Stimulated activated CD4-positive, alpha-beta T cell treated with anti-CD3 and anti-CD28 coated beads, Interleukin-4, amount 100 ng/mL, for 24 hours (primary cell): Measurements from ENCODE around the gene TET1.
A peak's percentile ranks its signal among the peaks of the same experiment; 100 is the strongest.
"Not testable (repeated sequence)": the region's sequence is repeated elsewhere in the genome, so short reads cannot be mapped to it uniquely, and the experiment has no call there.

ENCODE experiments used
- DNase-seq: peaks from one replicate; pipeline ENCODE4 v3.0.0-alpha.2; 2020

Gene TET1

DNA sequence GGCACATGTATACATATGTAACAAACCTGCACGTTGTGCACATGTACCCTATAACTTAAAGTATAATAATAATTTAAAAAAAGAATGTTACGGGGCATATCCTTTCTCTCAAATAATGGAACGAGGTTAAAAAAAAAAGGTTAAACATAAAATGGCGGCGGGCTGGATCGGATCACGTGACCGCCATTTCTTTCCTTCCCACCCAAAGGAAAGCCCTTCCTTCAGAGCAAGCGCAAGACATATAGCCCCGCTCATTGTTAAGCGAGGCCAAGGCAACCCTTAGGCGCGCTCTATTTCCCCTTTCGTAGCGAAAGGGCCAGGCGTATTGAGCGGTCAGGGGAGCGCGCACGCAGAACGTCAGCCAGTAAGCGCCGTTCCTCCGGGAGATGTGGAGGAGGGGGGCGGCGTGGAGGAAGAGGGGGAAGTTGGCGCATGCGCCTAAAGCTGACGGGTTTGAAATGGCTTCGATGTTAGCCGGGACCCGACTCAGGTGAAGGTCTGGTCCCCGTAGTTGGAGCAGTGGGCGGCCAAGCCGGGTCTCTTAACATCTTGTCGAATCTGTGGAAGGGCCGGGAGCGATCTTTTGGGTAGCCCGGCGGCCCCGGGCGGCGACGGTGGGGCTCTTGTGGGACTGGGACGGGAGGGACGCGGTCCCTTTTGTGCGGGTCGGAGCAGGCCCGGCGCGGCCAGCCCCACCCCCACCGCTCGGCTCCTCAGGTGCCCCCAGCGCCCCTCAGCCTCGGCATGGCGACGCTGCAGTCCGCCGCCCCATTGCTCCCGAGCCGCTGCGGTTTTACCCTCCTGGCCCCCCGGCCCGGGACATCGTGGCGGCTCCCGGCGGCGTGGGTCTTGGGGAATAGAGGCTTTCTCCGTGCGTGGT lies 160.9 kb downstream of the TET1 start, which contains the start of gene CCAR1:
Gene CCAR1 (plus strand): TSS at position 447 of the 880 bp plus-strand sequence. CDS start 1,266 bp downstream, outside the sequence.
- peak; percentile 98 for DNase-seq

DNA sequence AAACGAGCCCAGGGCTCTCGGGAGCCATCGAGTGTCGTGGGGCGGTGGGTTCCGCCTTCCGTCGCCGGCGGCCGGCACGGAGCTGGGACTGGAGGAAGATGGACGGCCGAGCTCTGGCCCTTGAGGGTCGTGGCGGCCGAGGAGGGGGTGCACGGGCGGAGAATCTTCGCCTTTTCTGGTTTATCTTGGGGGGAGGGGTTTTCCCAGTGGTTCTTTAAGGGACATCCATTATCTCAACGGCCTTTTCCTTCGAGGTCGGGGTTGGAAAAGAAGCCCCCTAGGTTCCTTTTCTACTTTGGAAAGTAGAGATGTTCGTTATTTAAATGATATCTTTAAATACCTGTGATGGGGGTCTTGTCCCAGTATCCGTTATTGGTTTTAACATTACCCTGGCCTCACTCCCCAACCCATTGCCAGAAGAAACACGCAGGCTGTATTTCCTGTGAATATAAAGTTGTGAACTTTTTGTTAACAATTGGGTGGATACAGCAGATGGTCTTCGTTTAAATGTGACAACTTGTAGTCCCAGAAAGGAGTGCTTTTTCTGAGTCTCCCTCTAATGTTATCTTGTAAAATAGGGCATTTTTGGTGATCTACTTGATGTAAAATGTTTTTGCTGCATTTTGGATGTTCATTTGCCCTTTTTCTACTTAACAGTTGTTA lies 161.7 kb downstream of the TET1 start:
- DNase-seq = no peak

DNA sequence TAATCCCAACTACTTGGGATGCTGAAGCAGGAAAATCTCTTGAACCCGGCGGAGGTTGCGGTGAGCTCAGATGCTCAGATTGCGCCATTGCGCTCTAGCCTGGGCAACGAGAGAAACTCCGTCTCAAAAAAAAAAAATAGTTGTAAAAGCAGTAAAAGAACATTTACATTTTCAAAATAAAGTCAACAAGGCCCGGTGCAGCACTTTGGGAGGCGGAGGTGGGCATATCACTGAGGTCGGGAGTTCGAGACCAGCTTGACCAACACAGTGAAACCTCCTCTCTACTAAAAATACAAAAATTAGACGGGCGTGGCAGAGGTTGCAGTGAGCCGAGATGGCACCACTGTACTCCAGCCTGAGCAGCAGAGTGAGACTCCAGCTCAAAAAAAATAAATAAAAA lies 164.9 kb downstream of the TET1 start:
- no peak for DNase-seq

DNA sequence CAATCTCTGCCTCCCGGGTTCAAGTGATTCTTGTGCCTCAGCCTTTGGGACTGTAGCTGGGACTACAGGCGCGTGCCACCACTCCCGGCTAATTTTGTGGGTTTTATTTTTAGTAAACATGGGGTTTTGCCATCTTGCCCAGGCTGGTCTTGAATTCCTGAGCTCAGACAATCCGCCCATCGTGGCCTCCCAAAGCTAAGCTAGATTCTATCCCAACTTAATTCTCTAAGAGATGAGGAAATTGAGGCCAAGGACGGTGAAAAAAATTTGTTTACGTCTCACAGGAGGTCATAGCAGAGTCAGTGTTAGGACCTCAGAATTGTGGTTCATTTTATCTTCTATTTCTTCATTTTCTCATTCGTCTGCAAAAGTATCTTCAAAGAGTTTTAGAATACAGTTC lies 167.0 kb downstream of the TET1 start:
- no peak for DNase-seq

DNA sequence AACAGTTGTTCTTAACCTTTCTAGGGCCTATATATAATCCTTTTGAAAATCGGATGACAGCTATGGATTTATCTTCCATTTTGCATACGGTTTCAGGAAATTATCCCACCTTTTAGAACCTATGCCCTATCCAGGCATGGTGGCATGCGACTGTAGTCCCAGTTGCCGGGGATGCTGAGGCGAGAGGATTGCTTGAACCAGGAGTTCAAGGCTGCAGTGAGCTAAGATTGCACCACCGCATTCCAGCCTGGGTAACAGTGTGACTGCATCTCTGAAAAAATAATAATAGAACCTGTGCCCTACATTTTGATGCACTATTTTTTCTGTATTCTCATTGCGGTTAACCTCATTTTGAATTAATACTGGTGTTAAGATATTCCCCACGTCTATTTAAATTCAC lies 172.5 kb downstream of the TET1 start:
- no peak for DNase-seq

DNA sequence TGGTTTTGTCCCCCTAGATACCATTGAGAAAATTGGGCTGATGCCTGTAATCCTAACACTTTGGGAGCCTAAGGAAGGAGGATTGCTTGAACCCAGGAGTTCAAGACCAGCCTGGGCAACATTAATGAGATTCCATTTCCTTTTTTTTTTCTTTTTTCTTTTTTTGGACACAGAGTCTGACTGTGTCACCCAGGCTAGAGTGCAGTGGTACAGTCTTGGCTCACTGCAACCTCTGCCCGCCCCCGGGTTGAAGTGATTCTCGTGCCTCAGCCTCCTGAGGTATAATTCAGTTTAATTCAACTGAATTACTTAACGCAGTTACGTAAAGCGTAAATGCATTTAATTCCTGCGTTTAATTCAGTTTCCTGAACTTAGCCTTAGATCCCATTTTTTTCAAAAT lies 174.2 kb downstream of the TET1 start:
- DNase-seq = no peak

DNA sequence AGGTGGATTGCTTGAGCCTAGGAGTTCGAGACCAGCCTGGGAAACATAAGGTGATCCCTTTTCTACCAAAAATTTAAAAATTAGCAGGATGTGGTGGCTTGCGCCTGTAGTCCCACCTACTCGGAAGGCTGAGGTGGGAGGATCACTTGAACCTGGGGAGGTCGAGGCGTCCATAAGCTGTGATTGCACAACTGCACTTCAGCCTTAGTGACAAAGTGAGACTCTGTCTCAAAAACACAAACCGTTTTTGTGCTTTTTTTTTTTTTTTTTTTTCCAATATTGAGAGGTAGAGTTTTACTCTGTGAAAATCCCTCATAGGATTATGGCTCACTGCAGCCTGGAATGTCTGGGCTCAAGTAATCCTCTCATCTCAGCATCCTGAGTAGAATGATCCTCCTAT lies 175.0 kb downstream of the TET1 start:
- no peak for DNase-seq

DNA sequence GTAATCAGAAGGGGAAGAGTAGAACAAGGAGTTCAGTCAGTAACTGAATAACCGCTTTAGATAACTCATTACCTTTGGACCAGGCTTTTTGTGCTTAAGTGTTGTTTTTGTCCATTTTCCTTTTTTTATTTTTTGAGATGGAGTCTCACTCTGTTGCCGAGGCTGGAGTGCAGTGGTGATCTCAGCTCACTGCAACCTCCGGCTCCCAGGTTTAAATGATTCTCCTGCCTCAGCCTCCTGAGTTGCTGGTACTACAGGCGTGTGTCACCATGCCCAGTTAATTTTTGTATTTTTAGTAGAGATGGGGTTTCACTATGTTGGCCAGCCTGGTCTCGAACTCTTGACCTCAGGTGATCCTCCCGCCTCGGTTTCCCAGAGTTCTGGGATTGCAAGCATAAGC lies 175.6 kb downstream of the TET1 start:
- DNase-seq = not testable (repeated sequence)

DNA sequence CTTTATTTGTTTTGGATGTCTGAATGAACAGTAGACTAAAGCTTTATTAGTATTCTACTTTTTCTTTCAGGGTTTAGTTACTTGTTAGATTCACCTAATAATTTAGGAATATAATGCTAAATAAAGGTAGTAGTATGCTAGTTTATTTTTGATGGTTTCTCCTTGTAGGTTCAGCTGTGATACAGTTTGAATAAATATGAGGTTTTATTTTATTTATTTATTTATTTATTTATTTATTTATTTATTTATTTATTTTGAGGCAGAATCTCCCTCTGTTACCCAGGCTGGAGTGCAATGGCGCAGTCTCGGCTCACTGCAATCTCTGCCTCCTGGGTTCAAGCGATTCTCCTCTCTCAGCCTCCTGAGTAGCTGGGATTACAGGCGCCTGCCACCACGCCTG lies 180.5 kb downstream of the TET1 start:
- not testable (repeated sequence) for DNase-seq

DNA sequence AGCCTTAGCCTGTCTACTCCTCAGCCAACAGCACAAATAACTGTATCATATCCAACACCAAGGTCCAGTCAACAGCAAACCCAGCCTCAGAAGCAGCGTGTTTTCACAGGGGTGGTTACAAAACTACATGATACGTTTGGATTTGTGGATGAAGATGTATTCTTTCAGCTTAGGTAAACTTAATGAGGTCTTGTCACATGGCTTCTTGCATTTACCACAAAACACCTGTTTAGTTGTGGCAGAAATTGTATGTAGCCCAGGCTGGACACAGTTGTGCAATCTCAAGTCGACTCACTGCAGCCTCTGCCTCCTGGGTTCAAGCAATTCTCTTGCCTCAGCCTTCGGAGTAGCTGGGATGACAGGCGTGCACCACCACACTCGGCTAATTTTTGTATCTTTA lies 182.3 kb downstream of the TET1 start:
- no peak for DNase-seq
